HEK293 (cell line): ENCODE measurements around the gene GLB1L.

Experiments used
- FEZF1 ChIP-seq: fragments of 450-650 bp; formaldehyde crosslinking; IDR thresholded peaks from 2 replicates; pipeline ENCODE4 v1.5.1; 2016; ENCODE audit warnings: missing biosample characterization, missing genetic modification characterization
- IKZF3 ChIP-seq: fragments of 450-650 bp; IDR thresholded peaks from 2 replicates; pipeline ENCODE4 v1.5.0; 2018; ENCODE audit warnings: missing biosample characterization, mild to moderate bottlenecking, missing genetic modification characterization, moderate library complexity
- MYNN ChIP-seq: fragments of 450-650 bp; formaldehyde crosslinking; IDR thresholded peaks from 2 replicates; pipeline ENCODE4 v1.5.1; 2016; ENCODE audit warnings: missing biosample characterization, missing genetic modification characterization, borderline replicate concordance
- TRIM28 ChIP-seq: IDR thresholded peaks from 2 replicates; pipeline ENCODE4 v1.6.1; 2011; ENCODE audit warnings: low read length, control low read depth, borderline replicate concordance
- ZFP41 ChIP-seq: fragments of 450-650 bp; formaldehyde crosslinking; IDR thresholded peaks from 2 replicates; pipeline ENCODE4 v1.5.1; 2016; ENCODE audit warnings: missing biosample characterization, missing genetic modification characterization, borderline replicate concordance
- ZNF155 ChIP-seq: fragments of 450-650 bp; formaldehyde crosslinking; IDR thresholded peaks from 2 replicates; pipeline ENCODE4 v1.5.1; 2016; ENCODE audit warnings: missing biosample characterization, missing genetic modification characterization
- ZNF157 ChIP-seq: fragments of 450-650 bp; formaldehyde crosslinking; IDR thresholded peaks from 2 replicates; pipeline ENCODE4 v1.5.1; 2016; ENCODE audit warnings: missing biosample characterization, missing genetic modification characterization
- ZNF202 ChIP-seq: fragments of 450-650 bp; formaldehyde crosslinking; IDR thresholded peaks from 2 replicates; pipeline ENCODE4 v1.5.1; 2016; ENCODE audit warnings: missing biosample characterization, missing genetic modification characterization, borderline replicate concordance
- ZNF366 ChIP-seq: fragments of 450-650 bp; formaldehyde crosslinking; conservative IDR thresholded peaks from 2 replicates; pipeline ENCODE4 v1.5.1; 2016; ENCODE audit warnings: missing biosample characterization, missing genetic modification characterization
- ZNF37A ChIP-seq: fragments of 450-650 bp; IDR thresholded peaks from 2 replicates; pipeline ENCODE4 v1.5.1; 2018; ENCODE audit warnings: missing biosample characterization, missing genetic modification characterization
- ZNF473 ChIP-seq: fragments of 450-650 bp; formaldehyde crosslinking; IDR thresholded peaks from 2 replicates; pipeline ENCODE4 v1.5.1; 2017; ENCODE audit warnings: missing biosample characterization, missing genetic modification characterization
- ZNF791 ChIP-seq: fragments of 450-650 bp; formaldehyde crosslinking; IDR thresholded peaks from 2 replicates; pipeline ENCODE4 v1.5.1; 2016; ENCODE audit warnings: missing biosample characterization, missing genetic modification characterization
- ZNF837 ChIP-seq: fragments of 450-650 bp; formaldehyde crosslinking; IDR thresholded peaks from 2 replicates; pipeline ENCODE4 v1.5.1; 2016; ENCODE audit warnings: missing biosample characterization, missing genetic modification characterization
- TF ChIP-seq, protein P1 (sequence below): fragments of 450-650 bp; formaldehyde crosslinking; conservative IDR thresholded peaks from 2 replicates; pipeline ENCODE4 v1.5.1; 2016; ENCODE audit warnings: low read depth, missing biosample characterization, missing genetic modification characterization
- TF ChIP-seq, protein P2 (sequence below): fragments of 450-650 bp; formaldehyde crosslinking; optimal IDR thresholded peaks from 2 replicates; pipeline ENCODE3; 2016; ENCODE audit warnings: missing biosample characterization, mild to moderate bottlenecking, missing genetic modification characterization
- TF ChIP-seq, protein P3 (sequence below): IDR thresholded peaks from 2 replicates; pipeline ENCODE4 v1.6.1; 2011; ENCODE audit warnings: mild to moderate bottlenecking, low read depth, low read length, borderline replicate concordance
- TF ChIP-seq, protein P4 (sequence below): fragments of 450-650 bp; formaldehyde crosslinking; IDR thresholded peaks from 2 replicates; pipeline ENCODE4 v1.5.1; 2017; ENCODE audit warnings: missing biosample characterization, missing genetic modification characterization
- TF ChIP-seq, protein P5 (sequence below): fragments of 450-650 bp; formaldehyde crosslinking; IDR thresholded peaks from 2 replicates; pipeline ENCODE4 v1.5.1; 2016; ENCODE audit warnings: missing biosample characterization, missing genetic modification characterization, borderline replicate concordance
- TF ChIP-seq, protein P6 (sequence below): fragments of 450-650 bp; formaldehyde crosslinking; IDR thresholded peaks from 2 replicates; pipeline ENCODE4 v1.5.1; 2016; ENCODE audit warnings: missing biosample characterization, missing genetic modification characterization
- TF ChIP-seq, protein P7 (sequence below): fragments of 450-650 bp; formaldehyde crosslinking; IDR thresholded peaks from 2 replicates; pipeline ENCODE4 v1.5.1; 2016; ENCODE audit warnings: missing biosample characterization, missing genetic modification characterization, low read depth

Gene GLB1L

DNA sequence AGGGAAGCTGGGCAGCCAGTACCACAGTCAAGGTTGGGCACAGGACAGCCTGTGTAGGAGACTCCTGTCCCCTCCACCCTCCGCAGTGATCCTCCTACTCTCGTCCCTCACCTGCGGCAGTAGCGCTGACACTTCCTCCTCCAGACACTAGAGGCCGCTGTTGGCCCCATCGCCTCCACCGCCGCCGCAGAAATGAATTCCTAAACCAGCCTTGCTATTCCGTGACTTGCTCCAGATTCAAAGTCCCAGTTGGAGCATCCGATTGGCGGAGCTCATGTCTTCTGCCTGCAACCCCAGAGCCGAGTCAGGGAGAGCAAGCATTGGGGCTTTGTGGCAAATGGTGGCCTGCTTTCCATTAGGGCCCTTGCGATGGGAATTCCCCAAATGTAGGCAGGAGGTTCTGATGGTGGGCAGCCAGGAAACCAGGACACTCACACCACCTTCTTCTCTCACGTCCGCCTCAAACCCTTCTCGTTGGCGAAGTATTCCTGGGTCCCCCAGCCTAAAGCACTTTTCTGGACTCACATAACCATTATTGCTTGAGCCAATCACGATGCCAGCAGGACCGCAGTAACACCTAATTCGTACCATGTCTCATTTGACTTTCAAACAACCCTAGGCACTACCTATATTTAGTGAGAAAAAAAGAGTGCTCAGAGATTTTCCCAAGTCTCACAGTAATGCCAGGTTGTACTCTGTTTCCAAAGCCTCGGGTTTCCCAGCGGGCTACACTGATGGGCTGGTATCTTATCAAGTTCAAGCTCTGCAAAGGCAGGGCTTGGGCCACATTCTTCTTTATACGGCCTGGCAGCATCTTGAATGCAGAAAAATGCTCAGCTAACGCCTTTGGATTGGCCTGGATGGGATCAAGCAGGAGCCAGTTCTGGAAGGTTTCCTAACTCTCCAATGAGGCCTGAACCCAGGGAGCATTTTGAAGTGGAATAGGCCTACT lies 32.7 kb upstream of the GLB1L start (continued):
- TF ChIP-seq, protein P1, sequence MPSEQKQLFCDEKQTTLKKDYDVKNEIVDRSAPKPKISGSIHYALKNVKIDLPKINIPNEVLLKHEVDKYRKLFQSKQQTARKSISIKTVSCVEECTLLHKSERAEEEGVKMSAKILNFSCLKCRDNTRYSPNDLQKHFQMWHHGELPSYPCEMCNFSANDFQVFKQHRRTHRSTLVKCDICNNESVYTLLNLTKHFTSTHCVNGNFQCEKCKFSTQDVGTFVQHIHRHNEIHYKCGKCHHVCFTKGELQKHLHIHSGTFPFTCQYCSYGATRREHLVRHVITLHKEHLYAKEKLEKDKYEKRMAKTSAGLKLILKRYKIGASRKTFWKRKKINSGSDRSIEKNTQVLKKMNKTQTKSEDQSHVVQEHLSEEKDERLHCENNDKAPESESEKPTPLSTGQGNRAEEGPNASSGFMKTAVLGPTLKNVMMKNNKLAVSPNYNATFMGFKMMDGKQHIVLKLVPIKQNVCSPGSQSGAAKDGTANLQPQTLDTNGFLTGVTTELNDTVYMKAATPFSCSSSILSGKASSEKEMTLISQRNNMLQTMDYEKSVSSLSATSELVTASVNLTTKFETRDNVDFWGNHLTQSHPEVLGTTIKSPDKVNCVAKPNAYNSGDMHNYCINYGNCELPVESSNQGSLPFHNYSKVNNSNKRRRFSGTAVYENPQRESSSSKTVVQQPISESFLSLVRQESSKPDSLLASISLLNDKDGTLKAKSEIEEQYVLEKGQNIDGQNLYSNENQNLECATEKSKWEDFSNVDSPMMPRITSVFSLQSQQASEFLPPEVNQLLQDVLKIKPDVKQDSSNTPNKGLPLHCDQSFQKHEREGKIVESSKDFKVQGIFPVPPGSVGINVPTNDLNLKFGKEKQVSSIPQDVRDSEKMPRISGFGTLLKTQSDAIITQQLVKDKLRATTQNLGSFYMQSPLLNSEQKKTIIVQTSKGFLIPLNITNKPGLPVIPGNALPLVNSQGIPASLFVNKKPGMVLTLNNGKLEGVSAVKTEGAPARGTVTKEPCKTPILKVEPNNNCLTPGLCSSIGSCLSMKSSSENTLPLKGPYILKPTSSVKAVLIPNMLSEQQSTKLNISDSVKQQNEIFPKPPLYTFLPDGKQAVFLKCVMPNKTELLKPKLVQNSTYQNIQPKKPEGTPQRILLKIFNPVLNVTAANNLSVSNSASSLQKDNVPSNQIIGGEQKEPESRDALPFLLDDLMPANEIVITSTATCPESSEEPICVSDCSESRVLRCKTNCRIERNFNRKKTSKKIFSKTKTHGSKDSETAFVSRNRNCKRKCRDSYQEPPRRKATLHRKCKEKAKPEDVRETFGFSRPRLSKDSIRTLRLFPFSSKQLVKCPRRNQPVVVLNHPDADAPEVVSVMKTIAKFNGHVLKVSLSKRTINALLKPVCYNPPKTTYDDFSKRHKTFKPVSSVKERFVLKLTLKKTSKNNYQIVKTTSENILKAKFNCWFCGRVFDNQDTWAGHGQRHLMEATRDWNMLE (tag by site-specific recombination) = no peak
- TF ChIP-seq ZNF157 (tag by site-specific recombination) (no peak), ZNF837 (tag by site-specific recombination) (no peak), ZNF202 (tag by site-specific recombination) (no peak), ZNF366 (tag by site-specific recombination) (0 out of 2 replicates have a peak, but pooled peaks have one; percentile 17), FEZF1 (tag by site-specific recombination) (no peak), MYNN (tag by site-specific recombination) (no peak), ZNF791 (tag by site-specific recombination) (no peak), IKZF3 (tag by site-specific recombination) (peak; percentile 70; the same call in 1 of the 2 replicates), ZFP41 (tag by site-specific recombination) (no peak), ZNF473 (tag by site-specific recombination) (no peak), ZNF37A (tag by site-specific recombination) (no peak), TRIM28 (peak; percentile 59; the same call in 1 of the 2 replicates), ZNF155 (no peak)
- TF ChIP-seq, protein P2, sequence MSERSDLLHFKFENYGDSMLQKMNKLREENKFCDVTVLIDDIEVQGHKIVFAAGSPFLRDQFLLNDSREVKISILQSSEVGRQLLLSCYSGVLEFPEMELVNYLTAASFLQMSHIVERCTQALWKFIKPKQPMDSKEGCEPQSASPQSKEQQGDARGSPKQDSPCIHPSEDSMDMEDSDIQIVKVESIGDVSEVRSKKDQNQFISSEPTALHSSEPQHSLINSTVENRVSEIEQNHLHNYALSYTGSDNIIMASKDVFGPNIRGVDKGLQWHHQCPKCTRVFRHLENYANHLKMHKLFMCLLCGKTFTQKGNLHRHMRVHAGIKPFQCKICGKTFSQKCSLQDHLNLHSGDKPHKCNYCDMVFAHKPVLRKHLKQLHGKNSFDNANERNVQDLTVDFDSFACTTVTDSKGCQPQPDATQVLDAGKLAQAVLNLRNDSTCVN (tag by site-specific recombination) = no peak
- TF ChIP-seq, protein P3, sequence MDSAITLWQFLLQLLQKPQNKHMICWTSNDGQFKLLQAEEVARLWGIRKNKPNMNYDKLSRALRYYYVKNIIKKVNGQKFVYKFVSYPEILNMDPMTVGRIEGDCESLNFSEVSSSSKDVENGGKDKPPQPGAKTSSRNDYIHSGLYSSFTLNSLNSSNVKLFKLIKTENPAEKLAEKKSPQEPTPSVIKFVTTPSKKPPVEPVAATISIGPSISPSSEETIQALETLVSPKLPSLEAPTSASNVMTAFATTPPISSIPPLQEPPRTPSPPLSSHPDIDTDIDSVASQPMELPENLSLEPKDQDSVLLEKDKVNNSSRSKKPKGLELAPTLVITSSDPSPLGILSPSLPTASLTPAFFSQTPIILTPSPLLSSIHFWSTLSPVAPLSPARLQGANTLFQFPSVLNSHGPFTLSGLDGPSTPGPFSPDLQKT = no peak
- TF ChIP-seq, protein P4, sequence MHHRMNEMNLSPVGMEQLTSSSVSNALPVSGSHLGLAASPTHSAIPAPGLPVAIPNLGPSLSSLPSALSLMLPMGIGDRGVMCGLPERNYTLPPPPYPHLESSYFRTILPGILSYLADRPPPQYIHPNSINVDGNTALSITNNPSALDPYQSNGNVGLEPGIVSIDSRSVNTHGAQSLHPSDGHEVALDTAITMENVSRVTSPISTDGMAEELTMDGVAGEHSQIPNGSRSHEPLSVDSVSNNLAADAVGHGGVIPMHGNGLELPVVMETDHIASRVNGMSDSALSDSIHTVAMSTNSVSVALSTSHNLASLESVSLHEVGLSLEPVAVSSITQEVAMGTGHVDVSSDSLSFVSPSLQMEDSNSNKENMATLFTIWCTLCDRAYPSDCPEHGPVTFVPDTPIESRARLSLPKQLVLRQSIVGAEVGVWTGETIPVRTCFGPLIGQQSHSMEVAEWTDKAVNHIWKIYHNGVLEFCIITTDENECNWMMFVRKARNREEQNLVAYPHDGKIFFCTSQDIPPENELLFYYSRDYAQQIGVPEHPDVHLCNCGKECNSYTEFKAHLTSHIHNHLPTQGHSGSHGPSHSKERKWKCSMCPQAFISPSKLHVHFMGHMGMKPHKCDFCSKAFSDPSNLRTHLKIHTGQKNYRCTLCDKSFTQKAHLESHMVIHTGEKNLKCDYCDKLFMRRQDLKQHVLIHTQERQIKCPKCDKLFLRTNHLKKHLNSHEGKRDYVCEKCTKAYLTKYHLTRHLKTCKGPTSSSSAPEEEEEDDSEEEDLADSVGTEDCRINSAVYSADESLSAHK = no peak
- TF ChIP-seq, protein P5, sequence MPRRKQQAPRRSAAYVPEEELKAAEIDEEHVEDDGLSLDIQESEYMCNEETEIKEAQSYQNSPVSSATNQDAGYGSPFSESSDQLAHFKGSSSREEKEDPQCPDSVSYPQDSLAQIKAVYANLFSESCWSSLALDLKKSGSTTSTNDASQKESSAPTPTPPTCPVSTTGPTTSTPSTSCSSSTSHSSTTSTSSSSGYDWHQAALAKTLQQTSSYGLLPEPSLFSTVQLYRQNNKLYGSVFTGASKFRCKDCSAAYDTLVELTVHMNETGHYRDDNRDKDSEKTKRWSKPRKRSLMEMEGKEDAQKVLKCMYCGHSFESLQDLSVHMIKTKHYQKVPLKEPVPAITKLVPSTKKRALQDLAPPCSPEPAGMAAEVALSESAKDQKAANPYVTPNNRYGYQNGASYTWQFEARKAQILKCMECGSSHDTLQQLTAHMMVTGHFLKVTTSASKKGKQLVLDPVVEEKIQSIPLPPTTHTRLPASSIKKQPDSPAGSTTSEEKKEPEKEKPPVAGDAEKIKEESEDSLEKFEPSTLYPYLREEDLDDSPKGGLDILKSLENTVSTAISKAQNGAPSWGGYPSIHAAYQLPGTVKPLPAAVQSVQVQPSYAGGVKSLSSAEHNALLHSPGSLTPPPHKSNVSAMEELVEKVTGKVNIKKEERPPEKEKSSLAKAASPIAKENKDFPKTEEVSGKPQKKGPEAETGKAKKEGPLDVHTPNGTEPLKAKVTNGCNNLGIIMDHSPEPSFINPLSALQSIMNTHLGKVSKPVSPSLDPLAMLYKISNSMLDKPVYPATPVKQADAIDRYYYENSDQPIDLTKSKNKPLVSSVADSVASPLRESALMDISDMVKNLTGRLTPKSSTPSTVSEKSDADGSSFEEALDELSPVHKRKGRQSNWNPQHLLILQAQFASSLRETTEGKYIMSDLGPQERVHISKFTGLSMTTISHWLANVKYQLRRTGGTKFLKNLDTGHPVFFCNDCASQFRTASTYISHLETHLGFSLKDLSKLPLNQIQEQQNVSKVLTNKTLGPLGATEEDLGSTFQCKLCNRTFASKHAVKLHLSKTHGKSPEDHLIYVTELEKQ (tag by site-specific recombination) = no peak
- TF ChIP-seq, protein P6, sequence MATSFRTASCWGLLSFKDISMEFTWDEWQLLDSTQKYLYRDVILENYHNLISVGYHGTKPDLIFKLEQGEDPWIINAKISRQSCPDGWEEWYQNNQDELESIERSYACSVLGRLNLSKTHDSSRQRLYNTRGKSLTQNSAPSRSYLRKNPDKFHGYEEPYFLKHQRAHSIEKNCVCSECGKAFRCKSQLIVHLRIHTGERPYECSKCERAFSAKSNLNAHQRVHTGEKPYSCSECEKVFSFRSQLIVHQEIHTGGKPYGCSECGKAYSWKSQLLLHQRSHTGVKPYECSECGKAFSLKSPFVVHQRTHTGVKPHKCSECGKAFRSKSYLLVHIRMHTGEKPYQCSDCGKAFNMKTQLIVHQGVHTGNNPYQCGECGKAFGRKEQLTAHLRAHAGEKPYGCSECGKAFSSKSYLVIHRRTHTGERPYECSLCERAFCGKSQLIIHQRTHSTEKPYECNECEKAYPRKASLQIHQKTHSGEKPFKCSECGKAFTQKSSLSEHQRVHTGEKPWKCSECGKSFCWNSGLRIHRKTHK (tag by site-specific recombination) = no peak
- TF ChIP-seq, protein P7, sequence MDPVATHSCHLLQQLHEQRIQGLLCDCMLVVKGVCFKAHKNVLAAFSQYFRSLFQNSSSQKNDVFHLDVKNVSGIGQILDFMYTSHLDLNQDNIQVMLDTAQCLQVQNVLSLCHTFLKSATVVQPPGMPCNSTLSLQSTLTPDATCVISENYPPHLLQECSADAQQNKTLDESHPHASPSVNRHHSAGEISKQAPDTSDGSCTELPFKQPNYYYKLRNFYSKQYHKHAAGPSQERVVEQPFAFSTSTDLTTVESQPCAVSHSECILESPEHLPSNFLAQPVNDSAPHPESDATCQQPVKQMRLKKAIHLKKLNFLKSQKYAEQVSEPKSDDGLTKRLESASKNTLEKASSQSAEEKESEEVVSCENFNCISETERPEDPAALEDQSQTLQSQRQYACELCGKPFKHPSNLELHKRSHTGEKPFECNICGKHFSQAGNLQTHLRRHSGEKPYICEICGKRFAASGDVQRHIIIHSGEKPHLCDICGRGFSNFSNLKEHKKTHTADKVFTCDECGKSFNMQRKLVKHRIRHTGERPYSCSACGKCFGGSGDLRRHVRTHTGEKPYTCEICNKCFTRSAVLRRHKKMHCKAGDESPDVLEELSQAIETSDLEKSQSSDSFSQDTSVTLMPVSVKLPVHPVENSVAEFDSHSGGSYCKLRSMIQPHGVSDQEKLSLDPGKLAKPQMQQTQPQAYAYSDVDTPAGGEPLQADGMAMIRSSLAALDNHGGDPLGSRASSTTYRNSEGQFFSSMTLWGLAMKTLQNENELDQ (tag by site-specific recombination) = no peak
- TF ChIP-seq, all 188 proteins: peak for 16
